DMS 273 treated with DMSO at 0.1 percent for 48 hours (cell line): ENCODE data around the gene NHERF1.
A peak's percentile ranks its signal among the peaks of the same experiment; 100 is the strongest.

Experiments
- DNase-seq: peaks from one replicate; lab custom pipeline; 2025; lab: John Stamatoyannopoulos, UW

NHERF1 gene

DNA sequence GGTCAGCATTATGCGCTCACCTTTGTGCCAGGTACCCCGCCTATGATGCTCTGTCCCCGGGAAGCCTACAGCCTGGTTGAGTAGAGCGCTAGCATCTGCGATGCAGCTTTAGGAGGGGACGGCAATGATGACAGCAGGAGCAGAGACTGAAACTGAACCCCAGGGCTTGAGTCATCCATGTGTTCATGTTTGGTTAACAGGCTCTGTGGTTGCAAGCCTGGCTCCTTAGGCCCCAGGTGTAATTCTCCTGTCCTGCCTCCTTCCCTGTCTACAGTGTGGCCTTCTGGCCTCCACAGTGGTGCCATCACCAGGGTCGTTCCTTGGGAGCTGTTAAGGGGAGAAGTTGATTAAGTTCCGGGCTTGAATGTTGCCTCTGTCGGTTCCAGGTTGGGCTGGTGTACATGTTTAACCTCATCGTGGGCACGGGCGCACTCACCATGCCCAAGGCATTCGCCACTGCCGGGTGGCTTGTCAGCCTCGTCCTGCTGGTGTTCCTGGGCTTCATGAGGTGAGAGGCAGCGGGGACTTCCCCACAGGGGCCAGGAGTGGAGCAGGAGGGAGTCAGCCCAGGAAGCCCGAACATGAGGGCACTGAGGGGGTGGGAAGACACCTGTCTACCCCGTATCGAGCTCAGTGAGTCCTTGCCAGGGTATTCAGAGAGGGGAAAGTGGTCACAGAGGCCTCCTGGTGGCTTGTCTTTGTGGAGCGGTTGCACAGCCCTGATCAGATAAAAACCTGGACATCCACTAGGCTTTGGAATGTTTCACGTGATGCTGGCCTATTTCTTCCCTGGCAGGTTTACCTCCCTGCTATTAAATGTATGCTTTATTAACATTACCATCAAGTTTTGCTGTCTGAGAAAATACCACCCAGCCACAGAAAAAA, 36.9 kb downstream of the NHERF1 start:
- no peak for DNase-seq

DNA sequence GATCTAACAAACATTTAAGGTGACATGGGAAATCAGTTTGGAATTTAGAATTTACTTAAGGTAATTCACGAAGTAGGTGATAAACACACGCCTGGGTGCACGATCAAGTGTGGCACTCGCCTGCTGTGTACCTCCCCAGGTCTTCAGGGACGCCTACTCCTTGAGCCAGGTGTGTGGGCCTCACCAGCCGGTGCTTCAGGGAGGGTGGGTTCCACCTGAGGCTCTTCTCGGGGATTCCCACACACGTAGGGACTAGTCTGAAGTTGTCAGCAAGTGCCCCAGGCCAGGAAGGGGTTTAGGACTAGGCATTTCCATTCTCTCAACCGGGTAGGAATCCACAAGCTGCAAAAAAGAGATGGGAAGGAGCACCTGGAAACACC, 37.5 kb downstream of the NHERF1 start:
- no peak for DNase-seq

DNA sequence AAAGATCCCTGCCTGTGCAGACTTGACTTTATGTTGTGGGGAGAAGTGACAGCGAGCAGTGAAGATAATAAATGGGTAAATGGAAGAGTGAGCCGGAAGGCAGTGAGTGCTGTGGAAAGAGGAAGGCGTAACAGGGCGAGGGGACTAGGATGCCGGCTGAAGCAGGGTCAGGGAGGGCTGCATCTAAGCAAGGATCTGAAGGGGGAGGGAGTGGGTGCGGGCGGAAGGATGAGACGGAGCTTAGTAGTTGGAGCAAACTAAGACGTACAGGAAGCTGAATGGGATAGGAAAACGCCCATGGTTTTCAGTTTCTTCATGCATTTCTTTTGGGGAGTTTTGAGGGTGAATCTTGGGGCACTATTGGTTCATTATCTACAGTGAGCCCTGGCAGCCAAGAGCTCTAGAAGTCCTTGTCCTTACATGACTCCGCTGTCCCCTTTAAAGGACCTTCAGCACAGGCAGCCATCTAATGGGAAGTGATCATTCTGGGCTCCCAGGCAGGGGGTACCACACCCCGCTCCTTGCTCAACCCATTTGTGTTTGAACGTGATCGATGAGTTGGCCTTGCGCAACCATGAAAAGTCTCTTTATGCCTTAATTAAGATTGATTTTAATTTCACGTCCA, 38.1 kb downstream of the NHERF1 start:
- DNase-seq = no peak

DNA sequence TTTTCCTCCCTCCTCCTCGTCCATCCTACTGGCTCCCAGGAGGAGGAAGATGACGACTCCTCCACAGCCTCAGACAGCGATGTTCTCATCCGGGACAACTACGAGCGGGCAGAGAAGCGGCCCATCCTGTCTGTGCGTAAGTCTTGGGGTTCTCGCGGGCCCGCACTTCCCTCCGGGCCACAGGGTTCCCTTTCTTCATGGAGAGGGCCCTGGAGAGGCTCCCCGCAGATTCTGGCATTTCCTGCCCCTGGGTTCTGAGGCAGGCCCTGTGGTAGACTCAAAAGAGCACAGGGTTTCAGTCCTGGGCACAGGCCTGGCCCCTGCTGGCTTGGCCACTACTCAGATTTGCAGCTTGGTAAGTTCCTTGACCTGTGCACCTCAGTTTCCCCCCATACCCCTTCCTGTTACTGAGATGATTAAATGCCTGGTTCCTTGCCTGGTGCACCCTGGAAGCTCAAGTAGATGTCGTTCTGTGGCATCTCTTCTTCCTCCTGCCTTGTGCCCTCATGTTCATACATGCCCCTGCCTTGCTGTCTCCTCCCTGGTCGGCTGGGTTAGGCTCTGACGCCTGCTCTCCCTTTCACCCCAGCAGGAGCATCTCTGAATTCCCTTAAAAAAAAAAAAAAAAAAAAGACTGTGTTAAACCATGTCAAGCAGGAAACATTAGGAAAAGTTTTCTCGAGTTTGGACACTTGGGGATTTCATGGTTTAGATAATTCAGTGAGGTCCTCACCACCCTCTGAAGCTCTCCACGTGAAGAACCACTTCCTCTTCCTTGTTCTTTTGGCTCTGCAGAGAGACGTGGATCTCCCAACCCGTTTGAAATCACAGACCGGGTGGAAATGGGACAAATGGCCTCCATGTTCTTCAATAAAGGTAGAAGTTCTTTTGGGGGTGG, 42.0 kb downstream of the NHERF1 start:
- no peak for DNase-seq

DNA sequence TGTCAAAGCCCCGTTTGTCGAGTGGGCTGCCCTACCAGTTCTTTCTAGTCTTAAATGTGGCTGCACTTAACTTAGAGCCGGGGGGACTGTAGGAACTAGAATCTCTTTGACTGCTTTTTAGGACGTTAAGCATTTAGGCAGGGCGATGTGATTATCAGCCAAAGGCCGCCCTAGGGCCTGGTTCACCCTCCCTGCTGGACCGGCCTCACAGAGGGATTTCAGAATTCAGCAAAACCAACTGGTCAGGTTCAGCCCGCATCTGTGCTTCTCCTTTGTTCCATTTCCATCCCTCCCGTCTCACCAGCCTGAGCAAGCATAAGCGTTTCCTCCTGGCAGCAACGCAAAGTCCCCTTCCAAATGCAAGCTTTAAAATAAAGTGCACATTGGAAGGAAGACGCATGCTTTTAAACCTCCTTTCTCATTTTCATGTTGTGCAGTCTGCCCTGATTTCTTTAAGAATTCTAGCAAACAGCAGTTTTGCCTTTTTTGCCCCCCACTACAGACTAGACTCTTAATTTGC, 44.2 kb downstream of the NHERF1 start:
- no peak for DNase-seq

DNA sequence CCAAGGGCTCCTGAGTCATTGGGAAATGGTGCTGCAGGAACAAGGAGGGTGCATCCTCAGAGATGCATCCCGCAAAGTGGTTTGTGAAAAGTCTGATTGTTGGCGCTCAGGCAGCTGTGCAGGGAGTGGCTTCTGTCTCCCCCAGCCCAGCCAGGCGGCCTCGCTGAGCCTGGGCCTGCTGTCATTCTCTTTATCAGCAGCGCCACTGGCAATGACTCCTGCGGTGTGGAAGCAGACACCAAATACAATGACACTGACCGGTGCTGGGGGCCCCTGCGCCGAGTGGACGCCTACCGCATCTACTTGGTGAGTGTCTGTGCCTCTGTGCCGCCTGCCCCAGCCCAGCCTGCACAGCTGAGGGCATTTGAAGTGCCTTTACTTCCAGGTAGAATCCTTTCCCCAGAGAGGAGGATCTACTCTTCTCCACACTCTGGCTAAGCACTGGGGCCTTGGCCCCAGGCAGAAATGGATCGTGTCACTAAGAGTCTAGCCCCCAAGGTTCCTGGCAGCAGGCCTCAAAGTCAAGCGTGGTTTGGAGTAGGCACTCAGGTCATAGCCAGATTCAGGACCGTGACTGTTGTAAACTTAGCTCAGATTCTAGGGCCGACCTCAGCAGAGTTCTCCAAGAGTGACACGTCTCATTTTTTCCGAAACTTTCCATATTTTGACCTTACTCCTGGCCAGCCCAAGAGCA, 47.0 kb downstream of the NHERF1 start:
- DNase-seq = no peak

DNA sequence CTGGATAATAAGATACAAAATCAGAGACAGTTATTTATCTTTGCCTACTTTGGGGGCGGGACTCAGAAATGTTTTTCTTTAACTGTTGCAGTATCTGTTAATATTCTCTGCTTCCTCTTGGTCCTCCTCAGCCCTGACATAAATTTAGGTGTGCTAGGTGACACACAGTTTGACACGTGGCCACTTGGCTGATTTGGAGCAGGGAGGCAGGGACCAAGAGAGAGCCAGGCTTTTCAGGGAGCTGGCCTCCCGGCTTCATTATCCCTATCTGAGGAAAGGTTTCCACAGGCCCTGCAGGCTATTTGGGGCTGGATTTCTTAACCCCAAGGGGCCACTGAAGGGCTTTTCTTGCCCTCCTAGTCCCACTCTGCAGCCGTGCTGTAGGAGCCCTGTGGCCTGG, 47.8 kb downstream of the NHERF1 start:
- no peak for DNase-seq

DNA sequence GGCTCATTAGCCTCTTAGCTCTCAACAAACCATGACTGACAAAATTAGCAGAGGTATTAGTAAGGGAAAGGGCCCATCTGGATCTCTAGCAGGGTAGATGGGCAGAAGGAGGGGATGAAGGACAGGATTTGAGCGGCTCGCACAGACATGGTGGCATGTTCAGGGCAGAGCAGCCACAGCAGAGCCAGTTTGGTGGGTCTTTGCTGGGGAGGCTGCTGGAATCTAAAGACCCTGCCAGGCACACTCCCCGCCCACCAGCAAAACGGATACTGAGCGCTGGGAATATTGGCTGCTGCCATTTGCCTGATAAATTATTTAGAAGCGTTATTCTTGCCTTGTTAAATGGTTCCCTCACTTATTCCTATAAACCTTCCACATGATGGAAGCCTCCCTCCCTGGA, 48.4 kb downstream of the NHERF1 start:
- DNase-seq = peak; percentile 33

DNA sequence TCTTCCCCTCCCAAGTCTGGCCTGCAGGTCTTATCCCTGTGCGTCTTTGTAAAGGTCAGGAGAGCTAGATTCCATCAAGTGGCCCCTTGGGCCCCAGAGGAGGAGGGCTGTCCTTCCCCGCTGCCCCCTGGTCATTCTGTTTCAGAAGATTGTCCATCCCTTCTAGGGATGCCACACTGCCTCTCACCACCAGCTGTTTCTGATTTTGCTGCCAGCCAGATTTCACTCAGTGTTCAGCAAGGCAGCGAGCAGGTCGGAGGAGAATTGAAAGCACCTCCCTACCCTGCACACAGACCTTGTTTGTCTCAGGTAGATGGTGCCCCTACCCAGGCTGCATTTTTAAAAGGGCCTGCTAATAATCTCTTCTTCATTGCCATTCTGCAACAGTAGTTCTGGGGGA, 49.4 kb downstream of the NHERF1 start:
- DNase-seq = no peak

DNA sequence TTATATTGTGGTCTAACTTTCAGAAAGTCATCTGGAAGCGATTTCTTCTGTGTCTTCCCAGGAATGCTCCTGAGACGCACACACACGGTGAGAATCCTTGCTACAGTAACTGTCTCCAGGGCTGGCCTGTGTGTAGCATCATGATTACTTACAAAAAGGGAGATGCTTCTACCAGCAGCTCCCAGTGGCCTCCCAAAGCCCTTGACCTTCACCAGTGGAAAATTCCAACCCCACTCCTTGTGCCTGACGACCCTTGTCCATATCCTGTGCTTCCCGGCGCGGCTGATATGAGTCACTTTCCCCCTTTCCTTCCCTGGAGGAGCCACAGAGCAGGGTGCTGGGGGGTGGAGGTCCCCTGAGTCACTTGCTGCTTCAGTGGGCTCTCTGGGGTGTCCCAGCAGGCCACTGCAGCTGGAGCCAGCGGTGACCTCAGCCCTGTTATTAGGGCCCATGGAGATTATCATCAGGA, 49.8 kb downstream of the NHERF1 start:
- no peak for DNase-seq

DNA sequence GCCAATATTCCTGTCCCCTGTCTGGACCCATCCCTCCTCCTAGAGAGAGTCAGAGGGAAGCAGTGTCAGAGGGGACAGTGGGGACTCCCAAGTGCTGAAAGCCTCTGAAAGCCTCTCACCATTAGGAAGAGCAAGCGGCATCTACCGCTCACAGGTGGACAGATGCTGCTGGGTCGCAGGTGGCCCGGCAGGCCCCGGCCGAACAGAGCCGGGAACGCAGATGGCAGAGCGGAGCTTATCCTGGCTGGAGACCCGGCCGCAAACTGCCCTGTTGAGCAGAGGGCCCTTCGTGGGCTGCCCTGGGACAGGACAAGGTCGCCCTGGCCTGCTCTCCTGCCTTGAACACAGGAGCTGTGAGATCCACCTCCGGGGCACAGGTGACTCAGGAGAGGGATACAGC, 50.7 kb downstream of the NHERF1 start:
- no peak for DNase-seq

DNA sequence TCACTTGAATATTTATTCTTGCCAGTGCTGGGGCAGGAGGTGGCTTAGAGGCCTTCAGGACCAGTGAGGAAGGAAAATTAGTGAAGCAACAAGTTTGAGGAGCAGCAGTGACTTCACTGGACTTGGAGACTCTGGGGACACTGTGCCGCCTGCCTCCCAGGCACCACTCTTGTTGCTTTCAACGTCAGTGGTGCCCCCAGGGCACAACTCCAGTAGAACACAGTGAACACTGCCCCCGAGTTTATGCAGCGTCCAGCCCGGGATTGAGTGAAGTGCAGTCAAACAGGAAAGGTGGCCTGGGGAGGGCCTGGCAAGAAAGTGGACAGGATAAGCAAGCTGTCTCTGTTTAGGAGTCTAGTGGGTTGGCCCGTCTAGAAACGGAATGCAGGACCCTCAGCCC, 52.1 kb downstream of the NHERF1 start:
- DNase-seq = no peak

DNA sequence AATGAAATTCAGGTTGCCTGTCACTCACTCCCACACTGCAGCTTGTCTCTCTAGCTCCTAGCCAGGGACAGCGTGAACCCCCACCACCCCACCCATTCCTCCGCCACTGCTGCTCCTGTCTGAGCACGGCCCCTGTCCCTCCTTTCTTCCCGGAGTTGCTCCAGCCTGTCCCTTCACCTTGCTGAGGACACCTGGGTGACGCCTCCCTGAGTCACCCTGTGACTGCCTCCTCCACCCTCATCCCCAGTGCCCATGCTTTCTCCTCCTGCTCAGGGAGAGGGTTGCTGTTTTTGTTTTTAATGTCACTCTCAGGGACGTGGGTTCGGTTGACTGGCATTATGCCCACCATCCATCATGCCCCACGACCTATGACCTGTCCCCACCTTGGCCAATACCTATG, 53.5 kb downstream of the NHERF1 start:
- DNase-seq = no peak

DNA sequence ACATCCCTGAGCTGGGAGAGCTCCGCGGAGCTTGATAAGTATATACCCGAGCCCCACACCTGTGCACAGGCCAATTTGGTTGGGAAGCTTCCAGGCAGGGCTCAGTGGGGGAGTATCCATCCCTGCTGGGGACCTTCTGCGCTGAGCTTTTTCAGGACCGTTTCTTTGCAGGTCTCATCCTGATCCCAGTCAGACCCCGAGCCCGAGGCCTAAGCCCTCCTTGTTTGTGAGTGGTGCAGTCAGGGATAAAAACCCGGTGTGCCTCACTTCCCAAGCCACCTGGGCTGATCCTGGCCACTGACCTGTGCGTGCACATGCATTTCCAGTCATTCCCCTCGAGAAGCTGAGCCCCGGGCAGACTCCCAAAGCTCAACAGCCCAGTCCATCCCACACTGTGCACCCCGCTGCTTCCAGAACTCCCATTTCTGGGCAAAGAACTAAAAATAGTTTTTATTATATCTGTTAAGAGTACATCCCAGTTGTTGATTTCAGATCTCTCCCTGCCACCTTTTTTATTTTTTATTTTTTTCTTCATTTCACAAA, 55.0 kb downstream of the NHERF1 start:
- DNase-seq = no peak

DNA sequence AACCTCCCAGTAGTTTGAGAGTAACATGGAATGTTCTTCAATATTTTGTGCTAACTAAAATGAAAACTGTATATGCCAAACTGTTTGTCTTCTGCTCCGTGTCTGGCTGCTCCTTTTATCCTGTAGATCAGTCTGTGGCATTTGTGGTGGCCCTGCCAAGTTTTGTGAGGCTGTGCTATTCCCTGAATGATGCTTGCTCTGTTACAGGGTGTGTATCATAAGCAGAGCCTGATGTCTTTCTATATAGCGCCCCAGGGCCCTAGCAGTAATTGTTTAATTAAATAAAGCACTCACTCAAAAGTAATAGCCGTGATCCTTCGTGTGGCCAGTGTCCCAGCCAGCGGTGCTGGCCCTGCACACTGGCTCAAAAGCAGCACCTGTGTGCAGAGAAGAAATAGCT, 55.5 kb downstream of the NHERF1 start:
- no peak for DNase-seq

DNA sequence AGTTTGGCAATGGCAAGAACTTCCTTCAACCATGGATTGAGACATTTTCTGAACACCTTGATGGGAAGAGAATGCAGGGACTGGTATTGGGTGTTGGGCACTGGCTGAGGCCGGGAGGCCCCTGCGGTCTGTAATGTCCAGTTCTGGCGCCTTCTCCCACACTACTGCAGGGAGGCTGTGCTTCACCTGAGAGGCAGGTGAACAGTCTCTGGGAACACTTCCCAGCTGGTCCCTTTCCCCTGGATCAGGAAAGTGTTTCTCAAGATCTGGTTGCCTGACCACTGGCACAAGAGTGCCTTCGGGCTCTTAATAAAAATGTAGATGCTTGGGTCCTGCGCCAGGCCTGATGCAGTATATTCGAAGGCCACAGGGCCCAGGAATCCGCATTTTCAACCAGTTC, 56.3 kb downstream of the NHERF1 start:
- DNase-seq = no peak

DNA sequence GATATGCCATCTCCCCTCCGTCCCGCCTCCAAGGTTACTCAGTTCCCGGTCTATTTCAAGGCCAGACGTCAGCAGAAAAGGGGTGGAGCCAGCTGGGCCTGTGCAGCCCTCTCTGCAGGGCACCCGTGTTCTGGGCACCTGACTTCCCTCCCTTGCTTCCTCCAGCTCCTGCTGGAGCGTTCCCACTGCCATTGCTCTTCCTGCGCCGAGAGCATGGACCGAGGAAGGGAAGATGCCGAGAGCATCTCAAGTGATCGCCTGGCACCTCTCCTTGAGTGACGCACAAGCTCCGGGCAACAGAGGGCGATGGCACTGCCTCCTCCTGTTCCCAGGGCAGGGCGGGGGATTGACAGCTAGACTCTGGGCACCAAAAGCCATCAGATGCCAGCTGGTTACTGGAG, 57.2 kb downstream of the NHERF1 start:
- DNase-seq = no peak

DNA sequence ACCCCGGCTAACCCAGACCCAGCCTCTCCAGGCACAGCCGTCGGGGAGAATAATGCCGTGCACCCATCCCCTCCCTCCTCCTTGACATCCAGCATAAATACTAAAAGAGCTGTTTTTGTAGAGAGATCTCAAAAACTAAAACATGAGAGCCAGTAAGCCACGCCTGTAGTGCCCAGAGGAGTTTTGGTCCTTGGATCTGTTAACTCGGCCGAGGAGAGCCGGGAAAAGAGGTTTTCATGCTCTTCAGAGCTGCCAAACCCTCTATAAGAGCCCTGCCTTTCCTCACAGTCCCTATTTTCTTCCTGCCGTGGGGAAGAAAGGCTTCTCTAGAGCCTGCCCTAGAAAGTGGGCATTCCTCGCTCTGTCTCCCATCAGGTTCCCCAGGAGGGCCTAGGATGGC, 57.9 kb downstream of the NHERF1 start:
- DNase-seq = no peak

DNA sequence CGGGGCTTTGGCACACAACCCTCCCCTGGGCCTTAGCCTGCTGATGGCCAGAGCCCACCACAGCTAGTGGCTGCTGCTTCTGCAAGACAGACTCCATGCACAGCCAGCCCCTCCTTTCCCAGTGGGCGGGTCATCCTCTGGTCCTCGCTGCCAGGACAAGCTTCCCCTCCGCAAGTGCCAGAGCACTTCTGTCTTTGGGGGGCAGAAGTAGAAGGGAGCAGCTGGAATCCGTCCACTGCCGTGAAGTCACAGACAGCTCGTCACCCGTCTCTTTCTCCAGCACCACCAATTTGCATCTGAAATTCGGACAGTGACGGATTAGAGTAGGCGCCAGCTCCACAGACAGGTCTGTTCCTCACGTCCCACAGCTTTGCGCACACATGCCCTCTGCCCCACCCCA, 59.0 kb downstream of the NHERF1 start:
- DNase-seq = no peak

DNA sequence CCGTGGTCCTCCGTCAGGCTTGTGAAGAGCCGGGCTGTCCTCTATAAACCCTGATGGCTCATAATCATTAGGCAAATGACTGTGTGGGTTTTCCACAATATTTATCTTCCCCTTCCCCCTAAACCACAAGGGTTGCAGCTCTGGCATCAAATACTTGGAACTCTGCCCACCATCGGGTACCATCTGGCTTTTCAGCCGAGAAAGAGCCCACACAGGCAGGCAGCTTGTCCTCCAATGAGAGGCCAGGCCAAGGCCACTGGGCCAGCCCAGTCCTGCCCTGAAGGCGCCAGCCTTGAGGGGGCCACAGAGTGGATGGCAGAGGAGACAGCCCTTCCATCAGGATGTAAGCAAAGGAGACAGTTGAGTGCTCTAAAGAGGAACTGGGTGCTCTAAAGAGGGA, 59.5 kb downstream of the NHERF1 start:
- DNase-seq = peak; percentile 93

DNA sequence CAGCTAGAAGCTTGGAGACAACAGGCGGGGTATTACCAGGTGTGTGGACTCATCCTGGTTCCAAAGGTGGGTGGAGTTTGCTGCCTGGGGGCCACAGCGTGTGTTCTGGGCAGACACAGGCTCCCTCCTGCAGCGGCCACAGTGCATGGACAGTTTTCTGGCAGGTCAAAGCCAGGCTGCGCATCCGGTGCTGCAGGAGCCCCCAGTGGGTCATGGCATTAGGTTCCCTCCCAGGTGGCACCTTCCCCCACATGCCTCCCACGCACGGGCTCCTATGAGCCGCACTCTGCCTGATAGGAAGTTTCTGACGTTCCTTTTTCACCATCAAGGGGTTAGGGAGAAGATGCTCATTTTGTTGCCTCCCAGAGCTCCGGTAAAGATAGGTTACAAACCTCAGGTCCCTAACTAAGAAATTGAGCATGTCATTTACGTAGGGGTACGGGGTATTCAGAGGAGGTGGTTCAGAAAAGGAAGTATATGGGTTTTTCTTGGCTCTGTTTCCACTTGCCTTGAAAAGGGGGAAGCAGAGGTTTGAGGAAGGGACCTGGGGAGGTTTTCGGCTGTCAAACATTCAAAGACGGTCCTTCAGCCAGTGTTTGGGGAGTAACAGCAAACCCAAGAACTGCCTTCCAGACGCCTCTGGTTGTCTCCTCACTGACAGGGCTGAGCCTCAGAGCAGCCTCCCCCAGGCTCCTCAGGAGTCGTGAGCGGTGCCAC, 60.4 kb downstream of the NHERF1 start:
- DNase-seq = no peak
